Neutrophil (primary cell): ENCODE measurements around the gene A4GNT.

Experiments used
- H3K27ac ChIP-seq: fragments of 200-600 bp; sonication (generic); 2 replicates; pipeline ENCODE4 v1.5.1; 2016; ENCODE audit warnings: mild to moderate bottlenecking, moderate library complexity
- H3K27me3 ChIP-seq: fragments of 200-600 bp; sonication (generic); 2 replicates; pipeline ENCODE4 v1.6.0; 2016; ENCODE audit warnings: mild to moderate bottlenecking
- H3K36me3 ChIP-seq: fragments of 200-600 bp; sonication (generic); 2 replicates; pipeline ENCODE4 v1.5.1; 2017
- H3K4me1 ChIP-seq, 2 experiments: fragments of 200-600 bp in 1 of 2; sonication (generic) in 1 of 2; 1 replicate in 1 of 2; 2 replicates in 1 of 2; pipeline versions ENCODE4 v1.5.1 to v1.6.1; 2013 to 2016; ENCODE audit warnings: low read depth in 1 of 2, low read length in 1 of 2, mild to moderate bottlenecking in 1 of 2, moderate library complexity in 1 of 2; ENCODE audit not compliant: control insufficient read depth in 1 of 2, insufficient read depth in 1 of 2
- H3K4me3 ChIP-seq, 2 experiments: fragments of 200-600 bp in 1 of 2; sonication (generic) in 1 of 2; 1 replicate in 1 of 2; 2 replicates in 1 of 2; pipeline ENCODE4 v1.5.1; 2013 to 2016; ENCODE audit warnings: low read depth in 1 of 2, low read length in 1 of 2, mild to moderate bottlenecking in 1 of 2, moderate library complexity in 1 of 2
- H3K9me3 ChIP-seq: fragments of 200-600 bp; sonication (generic); 2 replicates; pipeline ENCODE4 v1.5.1; 2016
- CTCF ChIP-seq: fragments of 200-600 bp; sonication (generic); IDR thresholded peaks from 2 replicates; pipeline ENCODE4 v1.5.1; 2016; ENCODE audit warnings: antibody characterized with exemption

The A4GNT gene

GRCh38 chr3:138118612-138119422 is 13.4 kb downstream of the A4GNT start:
- no peaks in the 10 kb centered on the region for H3K9me3 ChIP-seq
- peaks cover 34 to 35% of the 10 kb centered on the region in 2 experiments for H3K4me1 ChIP-seq
- H3K36me3 ChIP-seq, result no peaks in the 10 kb centered on the region
- H3K27ac ChIP-seq, result no peak overlapping the region
- no peaks in the 10 kb centered on the region for H3K27me3 ChIP-seq
- H3K4me3 ChIP-seq, result no peak overlapping the region
- peak; percentile 82 for TF ChIP-seq CTCF

DNA sequence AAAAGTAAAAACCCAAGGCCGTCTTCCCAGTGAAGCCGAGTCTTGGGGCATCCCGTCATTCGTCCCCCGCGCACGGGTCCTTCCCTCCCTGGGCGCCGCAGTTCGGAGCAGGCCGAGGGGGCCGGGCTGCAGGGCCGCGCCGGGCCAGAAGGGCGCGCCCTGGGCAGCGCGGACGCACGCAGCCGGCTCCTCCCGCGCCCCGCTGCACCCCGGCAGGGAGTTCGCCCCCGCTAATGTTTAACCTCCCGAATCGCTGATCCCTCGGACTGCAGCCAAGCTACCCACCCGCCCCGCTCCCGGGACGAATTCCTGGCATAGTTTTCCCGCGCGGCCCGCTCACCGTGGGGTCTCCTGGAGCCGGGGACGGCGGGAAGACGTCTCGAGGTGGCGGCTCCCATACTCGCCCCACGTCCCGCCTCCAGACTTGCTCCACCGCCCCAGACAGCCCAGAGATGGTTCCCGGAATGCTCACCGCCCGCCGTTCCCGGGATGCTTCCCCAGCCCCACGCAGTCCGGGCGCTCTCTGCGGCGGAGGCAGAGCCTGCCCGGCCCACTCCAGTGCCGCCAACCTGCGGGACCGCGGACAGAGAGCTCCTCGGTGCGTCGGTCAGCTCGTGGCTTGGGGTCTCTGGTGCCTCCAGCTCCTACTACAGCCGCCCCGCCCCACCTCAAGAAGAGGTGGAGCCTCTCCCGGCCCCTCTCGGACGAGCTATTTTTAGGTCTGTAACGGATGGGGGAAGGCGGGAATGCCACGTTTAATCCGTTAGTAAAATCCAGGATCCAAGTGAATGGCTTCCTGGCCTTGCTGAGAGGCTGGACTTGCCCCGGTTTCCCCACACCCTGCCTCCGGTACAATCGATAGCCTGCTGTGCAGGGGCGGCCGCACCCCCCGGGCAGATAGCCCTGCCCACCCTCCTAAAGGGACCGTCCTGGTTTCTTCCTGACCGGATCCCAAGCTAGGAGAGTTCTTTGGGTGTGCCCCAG is 16.9 kb downstream of the A4GNT start, which contains the start of gene DZIP1L:
Gene DZIP1L, minus strand, starts transcription at position 621 of the 984 bp plus-strand sequence. CDS start 11,637 bp downstream, outside the sequence.
- Histone ChIP-seq H3K27me3 (no peaks in the 10 kb centered on the region), H3K27ac (peak within 1 kb of the TSS; percentile 65), H3K4me3 (peak within 1 kb of the TSS; percentile 72 to 91), H3K36me3 (no peaks in the 10 kb centered on the region), H3K9me3 (no peaks in the 10 kb centered on the region), H3K4me1 (peaks cover 45 to 47% of the 10 kb centered on the region in 2 experiments)
- TF ChIP-seq CTCF, result peak; percentile 78

DNA sequence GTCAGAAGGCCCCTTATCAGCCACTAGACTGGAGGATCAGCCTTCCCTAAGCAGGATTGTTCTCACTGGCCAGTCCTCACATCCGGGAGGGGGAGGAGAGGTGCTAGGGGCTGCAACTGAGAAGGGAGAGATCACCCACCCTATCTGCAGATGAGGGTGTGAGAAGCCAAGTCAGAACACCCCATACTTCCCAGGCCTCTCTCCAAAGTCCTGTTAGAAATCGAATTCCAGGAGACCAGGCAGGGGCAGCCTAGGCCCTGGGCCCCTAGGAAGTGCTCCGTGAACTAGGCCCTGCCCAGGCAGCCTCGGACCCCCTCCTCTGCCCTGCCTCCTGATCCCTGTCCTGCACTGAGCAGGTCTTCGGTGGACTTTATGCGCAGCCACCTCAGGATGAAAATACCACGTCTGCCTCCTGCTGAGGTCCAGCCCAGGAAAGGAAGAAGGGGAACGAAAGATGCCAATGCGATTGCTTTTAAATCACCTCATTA is 17.7 kb downstream of the A4GNT start:
- no peak for TF ChIP-seq CTCF
- Histone ChIP-seq H3K36me3 (no peaks in the 10 kb centered on the region), H3K4me3 (peak overlapping the region; percentile 72 to 91), H3K27ac (peak overlapping the region; percentile 65), H3K9me3 (no peaks in the 10 kb centered on the region), H3K4me1 (peaks cover 40% of the 10 kb centered on the region in 2 experiments), H3K27me3 (no peaks in the 10 kb centered on the region)

DNA sequence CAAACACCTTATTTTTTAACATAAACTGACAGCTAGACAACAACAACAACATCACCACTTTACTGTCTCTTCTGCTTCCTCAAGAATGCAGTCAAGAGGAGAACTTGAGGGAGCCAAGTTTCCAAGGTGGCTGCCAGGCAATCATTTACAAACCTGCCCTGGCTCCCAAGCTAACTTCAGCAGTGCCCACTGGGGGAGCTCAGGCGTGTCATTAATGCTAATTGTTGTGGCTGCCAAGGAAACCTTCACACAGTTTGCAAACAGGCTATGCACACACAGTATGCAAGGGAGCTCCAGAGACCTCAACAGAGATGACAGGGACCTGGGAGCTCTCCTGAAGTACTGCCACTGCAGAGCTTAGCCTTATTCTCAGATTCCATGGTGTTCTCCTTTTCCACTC is 18.9 kb downstream of the A4GNT start:
- Histone ChIP-seq H3K9me3 (no peaks in the 10 kb centered on the region), H3K36me3 (no peaks in the 10 kb centered on the region), H3K4me3 (no peak overlapping the region), H3K27ac (no peak overlapping the region), H3K27me3 (no peaks in the 10 kb centered on the region), H3K4me1 (peaks cover 29 to 30% of the 10 kb centered on the region in 2 experiments)
- no peak for TF ChIP-seq CTCF

GRCh38 chr3:138112362-138112761 is 19.8 kb downstream of the A4GNT start:
- Histone ChIP-seq H3K27ac (no peak overlapping the region), H3K9me3 (no peaks in the 10 kb centered on the region), H3K36me3 (no peaks in the 10 kb centered on the region), H3K4me3 (no peak overlapping the region), H3K4me1 (peaks cover 29 to 30% of the 10 kb centered on the region in 2 experiments), H3K27me3 (no peaks in the 10 kb centered on the region)
- no peak for TF ChIP-seq CTCF
